Lower leg skin (tissue), 3 donors: Measurements from ENCODE around the gene PCNP.

Experiments
- POLR2A ChIP-seq, 2 donors: fragments of 450-650 bp; IDR thresholded peaks; one replicate each; pipeline ENCODE4 v1.6.1; 2016 to 2017; ENCODE audit warnings: antibody characterized with exemption in 2 of 2, mild to moderate bottlenecking in 1 of 2, moderate library complexity in 1 of 2
- TF ChIP-seq, protein P1 (sequence below), 3 donors: fragments of 450-650 bp; IDR thresholded peaks; one replicate each; pipeline ENCODE4 v1.5.1; 2016; ENCODE audit warnings: antibody characterized with exemption in 3 of 3, mild to moderate bottlenecking in 3 of 3, moderate library complexity in 2 of 3

GRCh38 chr3:101624857-101625256, 50.9 kb downstream of the PCNP start:
- TF ChIP-seq, protein P1, sequence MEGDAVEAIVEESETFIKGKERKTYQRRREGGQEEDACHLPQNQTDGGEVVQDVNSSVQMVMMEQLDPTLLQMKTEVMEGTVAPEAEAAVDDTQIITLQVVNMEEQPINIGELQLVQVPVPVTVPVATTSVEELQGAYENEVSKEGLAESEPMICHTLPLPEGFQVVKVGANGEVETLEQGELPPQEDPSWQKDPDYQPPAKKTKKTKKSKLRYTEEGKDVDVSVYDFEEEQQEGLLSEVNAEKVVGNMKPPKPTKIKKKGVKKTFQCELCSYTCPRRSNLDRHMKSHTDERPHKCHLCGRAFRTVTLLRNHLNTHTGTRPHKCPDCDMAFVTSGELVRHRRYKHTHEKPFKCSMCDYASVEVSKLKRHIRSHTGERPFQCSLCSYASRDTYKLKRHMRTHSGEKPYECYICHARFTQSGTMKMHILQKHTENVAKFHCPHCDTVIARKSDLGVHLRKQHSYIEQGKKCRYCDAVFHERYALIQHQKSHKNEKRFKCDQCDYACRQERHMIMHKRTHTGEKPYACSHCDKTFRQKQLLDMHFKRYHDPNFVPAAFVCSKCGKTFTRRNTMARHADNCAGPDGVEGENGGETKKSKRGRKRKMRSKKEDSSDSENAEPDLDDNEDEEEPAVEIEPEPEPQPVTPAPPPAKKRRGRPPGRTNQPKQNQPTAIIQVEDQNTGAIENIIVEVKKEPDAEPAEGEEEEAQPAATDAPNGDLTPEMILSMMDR (IDR thresholded peaks at IDR 0.05) = no peak
- TF ChIP-seq POLR2A (IDR thresholded peaks at IDR 0.05) = no peak
